Jurkat, Clone E6-1 (cell line): ENCODE data around the gene IPO9.
"Not testable (repeated sequence)": the region's sequence is repeated elsewhere in the genome, so short reads cannot be mapped to it uniquely, and the experiment has no call there.

ENCODE experiments used
- DNase-seq: peaks from one replicate; pipeline ENCODE4 v3.0.0-alpha.2; 2011; ENCODE audit warnings: low read depth, low spot score
- H3K4me3 ChIP-seq: 2 replicates; pipeline ENCODE4 v1.5.1; 2011; ENCODE audit warnings: mild to moderate bottlenecking, low read length, control low read depth, moderate library complexity

IPO9 gene

GRCh38 chr1:201898240-201898894 lies 69.4 kb downstream of the IPO9 start:
- no peak overlapping the region for H3K4me3 ChIP-seq
- no peak for DNase-seq

- no peak overlapping the region for H3K4me3 ChIP-seq
- no peak for DNase-seq
Observed at GRCh38 chr1:201898992-201899391, 70.0 kb downstream of the IPO9 start.

- no peak for DNase-seq
- no peak overlapping the region for H3K4me3 ChIP-seq
Observed at GRCh38 chr1:201899683-201900429, 70.9 kb downstream of the IPO9 start.

- H3K4me3 ChIP-seq, result no peak overlapping the region
- DNase-seq, result no peak
Observed at GRCh38 chr1:201900476-201900875, 71.5 kb downstream of the IPO9 start.

GRCh38 chr1:201901036-201901435 lies 72.1 kb downstream of the IPO9 start:
- H3K4me3 ChIP-seq, DNase-seq: not testable (repeated sequence)

GRCh38 chr1:201902198-201902597 lies 73.2 kb downstream of the IPO9 start:
- H3K4me3 ChIP-seq, result no peak overlapping the region
- DNase-seq, result no peak

- DNase-seq, result no peak
Observed at GRCh38 chr1:201903135-201903534, 74.2 kb downstream of the IPO9 start.

GRCh38 chr1:201904579-201904978 lies 75.6 kb downstream of the IPO9 start:
- H3K4me3 ChIP-seq, result no peak overlapping the region
- DNase-seq, result no peak

More at GRCh38 chr1:201903135-201903534, 74.2 kb downstream of the IPO9 start:
- no peak overlapping the region for H3K4me3 ChIP-seq

- no peak overlapping the region for H3K4me3 ChIP-seq
- no peak for DNase-seq
Observed at GRCh38 chr1:201905234-201905890, 76.4 kb downstream of the IPO9 start.

- H3K4me3 ChIP-seq, result no peak overlapping the region
- no peak for DNase-seq
Observed at GRCh38 chr1:201906336-201906735, 77.4 kb downstream of the IPO9 start.

GRCh38 chr1:201907621-201908020 lies 78.7 kb downstream of the IPO9 start:
- no peak overlapping the region for H3K4me3 ChIP-seq
- no peak for DNase-seq

GRCh38 chr1:201911826-201912571 lies 83.0 kb downstream of the IPO9 start:
- H3K4me3 ChIP-seq, result no peak overlapping the region
- DNase-seq, result no peak

GRCh38 chr1:201912832-201913231 lies 83.9 kb downstream of the IPO9 start:
- DNase-seq, result no peak
- no peak overlapping the region for H3K4me3 ChIP-seq

- no peak for DNase-seq
- H3K4me3 ChIP-seq, result no peak overlapping the region
Observed at GRCh38 chr1:201914456-201915235, 85.7 kb downstream of the IPO9 start.

GRCh38 chr1:201916649-201917249 lies 87.8 kb downstream of the IPO9 start:
- H3K4me3 ChIP-seq, result no peak overlapping the region
- DNase-seq, result no peak

- H3K4me3 ChIP-seq, result no peak overlapping the region
- DNase-seq, result no peak
Observed at GRCh38 chr1:201917362-201918033, 88.5 kb downstream of the IPO9 start.

GRCh38 chr1:201918343-201918742 lies 89.4 kb downstream of the IPO9 start:
- no peak for DNase-seq
- H3K4me3 ChIP-seq, result no peak overlapping the region

GRCh38 chr1:201921952-201922558 lies 93.1 kb downstream of the IPO9 start:
- DNase-seq, result no peak
- no peak overlapping the region for H3K4me3 ChIP-seq
